ENCODE results near the gene APOBEC4.

Gene APOBEC4

DNA sequence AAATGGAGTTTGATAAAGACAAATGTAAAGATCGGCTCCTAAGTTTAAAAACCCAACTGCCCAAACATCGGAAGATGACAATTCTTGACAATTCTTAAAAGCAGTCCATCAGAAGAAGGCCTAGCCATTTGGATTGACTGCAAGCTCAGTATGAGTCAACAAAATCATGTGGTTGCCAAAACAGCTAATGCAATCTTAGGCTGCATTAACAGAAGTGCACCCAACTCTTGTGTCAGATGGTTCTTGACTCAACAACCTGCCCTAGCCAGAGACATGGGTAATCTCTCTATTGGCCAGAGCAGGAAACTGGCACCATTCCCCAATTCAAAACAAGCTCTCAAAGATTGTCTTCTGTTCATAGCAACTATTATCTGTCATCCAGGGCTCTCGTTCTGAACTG, 53.0 kb downstream of the APOBEC4 start:
- DNase-seq (ENCODE audit: low read depth), result no peak

DNA sequence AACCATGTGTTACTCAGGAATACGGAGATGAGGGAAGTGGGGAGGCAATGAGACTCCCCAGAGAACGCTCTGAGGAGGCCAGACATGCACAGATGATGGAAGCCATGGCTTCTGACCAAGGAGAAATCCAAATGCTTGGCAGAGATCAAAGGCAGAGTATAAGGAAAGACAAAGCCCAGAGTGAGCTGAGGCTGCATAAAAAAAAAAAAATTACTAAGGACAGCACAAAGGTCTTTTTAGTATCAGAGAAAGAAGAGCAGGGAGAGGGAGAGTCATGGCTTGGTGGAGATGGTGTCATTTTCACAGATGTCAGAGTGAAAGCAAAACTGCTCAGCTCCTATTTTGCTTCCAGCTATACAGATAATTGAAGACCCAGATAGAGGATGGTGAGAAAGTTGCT, 54.7 kb downstream of the APOBEC4 start:
- no peak for DNase-seq (ENCODE audit: low read depth)

DNA sequence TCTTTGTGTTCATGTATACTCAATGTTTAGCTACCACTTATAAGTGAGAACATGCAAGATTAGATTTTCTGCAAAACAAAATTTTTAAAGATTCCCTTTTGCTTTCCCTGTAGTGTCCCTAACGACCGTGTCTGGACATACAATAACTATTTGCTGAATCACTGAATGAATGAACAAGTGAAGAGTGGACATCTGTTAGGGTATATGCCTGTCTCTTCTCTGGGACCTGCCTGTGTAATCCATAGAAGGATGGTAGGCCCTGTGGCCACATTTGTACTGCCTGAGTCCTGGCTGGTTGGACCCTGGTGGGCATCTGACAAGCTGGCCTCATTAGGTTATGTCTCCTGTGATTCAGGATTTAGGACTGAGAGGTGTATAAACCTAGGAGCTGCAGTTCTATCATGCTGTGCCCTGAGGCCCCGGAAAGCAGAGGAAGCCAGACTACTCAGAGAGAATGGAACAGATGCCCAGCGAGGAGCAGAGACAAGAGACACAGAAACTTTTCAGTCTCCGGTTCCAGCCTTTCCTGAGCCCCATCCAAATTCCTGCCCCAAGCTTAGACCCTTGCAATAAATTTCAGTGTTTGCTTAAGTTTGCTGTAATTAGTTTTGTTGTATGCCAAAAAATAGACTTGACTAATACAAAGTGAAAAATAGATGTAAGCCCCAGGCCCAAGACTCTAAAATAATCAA, 55.3 kb downstream of the APOBEC4 start:
- DNase-seq (ENCODE audit: low read depth), result no peak

DNA sequence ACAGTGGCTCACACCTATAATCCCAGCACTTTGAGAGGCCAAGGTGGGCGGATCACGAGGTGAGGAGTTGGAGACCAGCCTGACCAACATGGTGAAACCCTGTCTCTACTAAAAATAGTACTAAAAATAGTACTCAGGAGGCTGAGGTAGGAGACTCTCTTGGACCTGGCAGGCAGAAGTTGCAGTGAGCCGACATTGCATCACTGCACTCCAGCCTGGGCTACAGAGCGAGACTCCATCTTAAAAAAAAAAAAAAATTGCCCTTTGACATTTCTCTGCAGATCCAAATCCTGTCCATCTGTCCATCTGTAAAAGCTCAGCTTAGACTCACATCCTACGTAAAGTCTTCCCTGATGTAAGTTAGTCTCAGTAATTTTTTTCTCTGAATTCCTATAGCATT, 56.6 kb downstream of the APOBEC4 start:
- DNase-seq (ENCODE audit: low read depth), result no peak
